ENCODE data around the gene ATG5.
"Not testable (repeated sequence)": the region's sequence is repeated elsewhere in the genome, so short reads cannot be mapped to it uniquely, and the experiment has no call there.

The ATG5 gene

DNA sequence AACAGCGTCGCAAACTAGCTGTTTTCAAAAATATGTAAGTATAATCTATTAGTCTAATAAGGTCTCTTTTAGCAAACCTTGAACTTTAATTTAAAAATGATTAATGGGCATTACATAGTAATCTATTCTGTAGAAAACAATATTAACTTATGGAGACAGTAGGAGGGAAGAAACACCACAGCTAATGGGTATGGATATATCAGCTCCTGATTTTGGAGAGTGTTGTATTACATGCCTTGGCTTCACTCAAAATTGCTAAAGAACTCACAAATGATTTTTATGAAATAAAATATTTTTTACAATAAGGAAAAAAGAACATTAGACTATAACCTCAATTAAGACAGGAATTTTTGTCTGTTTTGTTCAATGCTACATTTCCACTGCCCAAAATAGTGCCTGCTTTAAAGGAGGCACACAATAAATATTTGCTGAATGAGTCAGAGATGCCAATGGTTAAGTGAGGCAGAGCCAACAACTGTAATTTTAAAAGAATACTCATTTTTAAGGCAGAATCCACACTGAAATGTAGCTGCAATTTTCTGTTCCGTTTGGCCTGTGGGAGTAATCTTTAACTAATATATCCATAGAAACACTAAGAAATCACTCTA, 15.7 kb downstream of the ATG5 start:
- no peak for DNase-seq

DNA sequence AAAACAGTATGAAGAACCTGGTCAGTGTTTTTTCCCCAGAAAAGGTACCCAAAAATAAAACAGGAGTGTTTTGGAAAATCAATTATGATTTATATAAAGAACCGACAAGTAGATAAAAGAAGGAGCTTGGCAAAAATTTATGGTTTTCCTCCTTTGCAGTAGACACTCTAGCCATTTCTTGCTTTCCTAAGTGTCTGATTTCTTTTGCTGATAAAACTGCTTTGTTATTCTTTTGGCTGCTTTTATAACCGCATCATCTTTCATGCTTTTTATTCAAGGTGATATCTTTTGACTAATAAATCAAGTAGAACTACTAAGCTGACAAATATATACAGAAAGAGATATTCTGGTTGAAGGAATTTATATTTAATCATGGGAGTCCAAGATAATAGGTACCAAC, 16.6 kb downstream of the ATG5 start:
- DNase-seq: no peak

DNA sequence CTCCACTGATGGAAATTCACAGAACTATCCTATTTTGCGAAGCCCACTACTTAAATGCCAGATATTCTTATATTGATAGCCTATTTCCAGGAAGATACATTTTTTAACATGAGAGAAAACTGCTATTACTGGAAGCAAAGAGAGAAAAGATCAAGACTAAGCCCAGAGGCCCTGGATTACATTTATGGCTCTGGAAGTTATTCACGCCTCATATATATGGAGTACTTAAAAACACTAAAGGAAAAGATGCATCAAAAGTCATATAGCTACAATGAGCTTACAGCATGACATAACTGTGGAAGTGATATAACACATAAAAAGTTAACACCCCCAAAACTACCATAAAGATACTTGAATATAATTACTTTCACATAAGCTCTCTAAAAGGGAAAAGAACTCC, 19.8 kb downstream of the ATG5 start:
- DNase-seq: no peak

DNA sequence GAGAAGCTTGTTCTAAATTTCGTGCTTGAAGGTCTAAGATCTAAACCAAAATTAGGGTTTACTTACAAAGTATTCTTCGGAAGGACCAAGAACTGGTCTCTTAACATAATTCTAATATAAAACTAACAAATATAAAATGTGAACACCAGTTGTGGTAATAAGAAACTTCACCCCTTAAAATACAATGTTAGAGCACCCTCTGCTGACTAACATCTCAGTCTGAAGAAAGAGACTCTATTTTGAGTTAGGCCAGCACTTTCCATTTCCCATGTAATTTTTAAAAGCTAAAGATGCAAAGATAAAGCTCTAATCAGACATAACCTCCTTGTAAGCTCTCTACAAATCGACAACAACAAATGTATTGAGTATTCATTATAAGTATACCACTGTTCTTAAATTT, 24.6 kb downstream of the ATG5 start:
- DNase-seq: no peak

DNA sequence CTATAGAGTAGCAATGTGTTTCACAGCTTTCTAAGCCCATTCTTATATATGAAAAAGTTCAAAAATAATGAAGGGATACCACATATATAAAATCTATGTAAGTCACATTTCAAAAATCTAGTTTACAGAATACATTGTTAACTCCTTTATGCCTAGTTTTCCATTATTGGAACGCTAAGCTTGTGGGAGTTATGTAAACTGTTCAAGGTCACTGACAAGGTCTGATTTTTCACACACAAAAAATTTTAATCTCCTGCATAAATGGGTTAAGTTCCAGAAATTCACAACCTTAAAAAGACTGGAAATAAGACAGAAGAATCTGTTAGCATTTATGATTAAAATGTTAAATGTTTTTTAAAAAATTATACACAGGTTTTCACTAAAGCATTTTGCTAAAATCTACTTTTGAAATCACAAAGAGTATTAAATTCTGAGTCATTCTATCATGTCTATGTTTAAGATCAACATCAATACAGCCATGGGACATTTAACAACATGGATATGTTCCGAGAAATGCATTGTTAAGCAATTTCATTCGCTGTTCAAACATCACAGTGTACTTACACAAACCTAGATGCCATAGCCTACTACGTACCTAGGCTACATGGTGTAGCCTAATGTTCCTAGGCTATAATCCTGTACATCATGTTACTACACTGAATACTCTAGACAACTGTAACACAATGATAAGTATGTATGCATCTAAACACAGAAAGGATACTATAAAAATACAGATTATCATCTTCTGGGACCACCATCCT, 25.4 kb downstream of the ATG5 start:
- DNase-seq: no peak

DNA sequence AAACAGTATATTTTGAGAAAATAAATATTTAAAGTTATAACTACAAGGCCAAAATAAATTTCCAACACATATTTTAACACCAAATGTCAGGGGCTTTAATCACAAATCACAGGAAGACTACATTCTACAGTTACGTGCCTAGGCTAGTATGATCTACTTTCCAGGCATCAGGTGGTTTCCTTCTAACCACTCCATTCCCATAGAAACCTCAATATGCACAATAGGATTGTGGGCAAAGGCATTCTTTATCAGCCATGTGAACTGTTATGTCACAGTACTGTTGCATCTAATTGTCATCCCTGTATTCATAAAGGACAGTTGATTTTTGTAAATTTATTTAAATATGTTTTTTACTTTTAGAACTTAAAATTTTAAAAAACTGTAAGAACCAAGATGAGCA, 32.4 kb downstream of the ATG5 start:
- DNase-seq: no peak

DNA sequence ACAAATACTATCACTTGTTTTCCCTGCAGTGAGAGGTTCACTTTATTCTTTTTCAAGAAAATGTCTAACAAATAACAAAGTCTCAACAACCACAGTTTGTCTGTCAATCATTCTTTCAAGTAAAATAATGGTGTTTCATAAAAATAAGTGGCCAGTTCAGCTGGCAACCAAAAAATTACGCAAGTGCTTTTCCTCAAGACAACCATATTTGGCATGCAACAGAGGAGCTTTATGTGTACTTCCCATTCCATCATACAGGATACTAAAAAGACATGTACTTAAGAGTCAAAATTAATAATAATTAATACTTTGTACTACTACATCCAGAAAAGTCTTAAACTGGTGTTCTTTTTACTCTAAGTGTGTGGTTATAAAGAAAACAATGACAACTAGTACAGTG, 34.6 kb downstream of the ATG5 start:
- DNase-seq: no peak

DNA sequence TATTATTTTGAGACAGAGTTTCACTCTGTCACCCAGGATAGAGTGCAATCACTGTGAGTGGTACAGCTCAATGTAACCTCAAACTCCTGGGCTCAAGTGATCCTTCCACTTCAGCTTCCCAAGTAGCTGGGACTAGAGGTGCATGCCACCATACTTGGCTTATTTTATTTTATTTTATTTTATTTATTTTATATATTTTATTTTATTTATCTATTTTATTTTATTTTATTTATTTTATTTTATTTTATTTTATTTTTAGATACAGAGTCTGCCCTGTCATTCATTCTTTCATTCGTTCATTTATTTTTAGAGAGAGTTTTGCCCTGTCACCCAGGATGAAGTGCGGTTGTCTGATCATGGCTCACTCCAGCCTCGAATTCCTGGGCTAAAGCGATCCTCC, 35.5 kb downstream of the ATG5 start:
- no peak for DNase-seq

DNA sequence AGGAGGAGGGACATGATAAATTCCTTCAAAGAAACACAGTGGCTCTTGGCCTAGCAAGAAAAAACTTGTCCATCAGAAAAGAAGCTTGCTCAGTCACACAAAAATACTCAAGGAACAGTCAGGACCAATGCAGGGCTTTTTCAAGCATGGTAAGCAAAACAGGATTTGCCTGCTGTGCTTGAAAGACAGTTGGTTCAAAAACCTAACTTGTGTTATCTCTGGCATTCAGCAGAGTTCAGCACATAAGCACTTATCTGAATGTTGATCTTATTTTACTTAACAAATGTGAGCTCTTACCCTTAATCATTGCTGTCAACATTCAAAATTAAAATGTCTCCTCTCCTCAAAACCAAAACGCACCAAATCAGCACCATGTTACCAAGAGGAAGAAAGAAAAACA, 38.3 kb downstream of the ATG5 start:
- no peak for DNase-seq

DNA sequence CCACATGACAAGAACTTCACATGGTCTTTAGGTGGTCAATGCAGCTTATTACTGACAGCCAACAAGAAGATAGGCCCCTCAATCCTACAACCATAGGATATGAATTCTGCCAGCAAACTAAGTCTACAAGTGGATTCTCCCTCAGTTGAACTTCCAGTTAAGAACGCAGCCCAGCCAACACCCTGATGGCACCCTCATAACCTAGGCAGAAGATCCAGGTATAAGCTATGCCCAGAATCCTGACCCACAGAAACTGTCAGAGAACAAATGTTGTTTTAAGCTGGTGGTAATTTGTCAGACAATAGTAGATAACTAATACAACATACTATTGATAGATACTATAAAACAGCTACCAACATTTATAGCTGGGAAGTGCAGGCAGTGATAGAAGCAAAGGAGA, 38.8 kb downstream of the ATG5 start:
- DNase-seq: no peak

DNA sequence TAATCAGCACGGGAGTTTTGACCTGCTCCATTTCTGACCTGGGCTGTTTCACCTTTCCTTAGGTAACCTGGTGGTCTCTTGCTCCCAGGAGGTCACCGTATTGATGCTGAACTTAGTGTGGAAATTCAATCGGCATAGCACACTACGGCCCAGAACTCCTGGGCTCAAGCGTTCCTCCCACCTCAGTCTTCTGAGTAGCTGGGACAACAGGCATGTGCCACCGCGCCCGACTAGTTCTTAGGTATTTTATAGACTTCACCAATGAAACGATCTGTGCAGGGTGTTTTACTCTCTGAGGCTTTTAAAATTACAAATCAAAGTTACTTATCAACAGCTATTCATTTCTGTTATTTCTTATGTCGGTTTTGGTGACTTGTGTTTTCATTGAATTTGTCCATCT, 42.1 kb downstream of the ATG5 start:
- DNase-seq: no peak

DNA sequence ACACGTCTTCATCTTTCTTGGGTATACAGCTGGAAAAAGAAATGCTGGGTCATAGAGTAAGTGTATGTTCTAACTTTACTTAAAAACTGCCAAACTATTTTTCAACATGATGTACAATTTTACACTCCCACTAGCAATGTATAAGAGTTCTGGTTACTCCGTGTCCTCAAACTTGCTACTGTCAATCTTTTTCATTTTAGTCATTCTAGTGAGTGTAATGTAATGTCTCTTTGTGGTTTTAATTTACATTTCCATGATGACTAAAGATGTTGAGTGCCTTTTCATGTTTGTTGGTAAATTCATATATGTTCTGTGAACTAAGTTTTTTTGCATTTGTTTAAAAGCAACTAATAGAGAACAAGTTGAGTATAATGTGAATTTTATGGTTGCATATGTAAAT, 43.9 kb downstream of the ATG5 start:
- no peak for DNase-seq

DNA sequence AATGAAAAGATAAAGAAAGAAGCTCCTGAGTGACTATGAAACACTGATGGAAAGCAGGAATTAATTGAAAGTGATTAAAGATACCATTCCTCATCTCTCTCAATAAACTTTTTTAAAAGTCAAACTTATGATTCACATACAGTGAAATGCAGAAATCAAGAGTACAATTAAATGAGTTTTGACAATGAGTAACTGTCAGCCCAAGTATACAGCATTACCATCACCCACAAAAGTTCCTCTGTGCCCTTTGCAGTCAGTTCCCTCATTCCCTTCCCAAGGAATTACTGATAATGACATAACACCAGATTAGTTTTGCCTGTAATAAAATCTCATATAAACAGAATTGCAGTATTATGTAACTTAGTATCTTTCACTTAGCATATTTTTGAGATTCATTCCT, 44.5 kb downstream of the ATG5 start:
- DNase-seq: no peak

DNA sequence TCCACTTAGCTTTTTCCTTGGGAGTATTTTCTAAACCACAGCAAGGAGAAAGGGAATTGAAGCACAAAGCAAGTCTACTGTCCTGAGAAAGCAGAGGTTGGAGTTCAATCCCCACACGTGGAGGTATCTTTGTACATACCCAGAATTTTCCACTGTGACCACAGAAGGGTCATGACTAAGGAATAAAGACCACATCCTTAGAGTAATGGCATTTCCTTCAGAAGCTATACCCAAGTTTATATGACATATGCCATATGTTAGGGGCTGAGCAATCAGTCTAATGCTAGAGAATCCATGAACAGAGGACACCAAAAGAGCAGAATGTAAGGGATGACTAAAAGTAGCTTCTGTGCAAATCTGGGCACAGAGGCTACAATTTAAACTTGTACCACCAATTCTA, 46.4 kb downstream of the ATG5 start:
- no peak for DNase-seq

DNA sequence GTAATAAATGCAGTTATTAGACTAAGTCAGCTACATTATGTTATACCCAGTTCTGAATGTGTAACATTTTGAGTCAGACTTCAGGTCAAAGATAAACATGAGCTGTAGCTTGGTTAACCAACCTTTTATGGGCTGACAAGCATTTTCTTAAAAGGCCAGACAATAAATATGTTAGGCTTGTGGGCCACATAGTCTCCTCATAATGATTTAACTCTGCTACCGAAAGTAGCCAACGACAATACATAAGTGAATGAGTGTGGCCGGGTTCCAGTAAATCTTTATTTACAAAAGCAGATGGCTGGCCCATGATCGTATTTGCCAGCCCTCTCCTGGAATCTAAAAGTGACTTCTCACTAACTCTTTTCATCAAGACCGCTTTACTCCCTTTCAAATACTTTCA, 49.9 kb downstream of the ATG5 start:
- DNase-seq: no peak

DNA sequence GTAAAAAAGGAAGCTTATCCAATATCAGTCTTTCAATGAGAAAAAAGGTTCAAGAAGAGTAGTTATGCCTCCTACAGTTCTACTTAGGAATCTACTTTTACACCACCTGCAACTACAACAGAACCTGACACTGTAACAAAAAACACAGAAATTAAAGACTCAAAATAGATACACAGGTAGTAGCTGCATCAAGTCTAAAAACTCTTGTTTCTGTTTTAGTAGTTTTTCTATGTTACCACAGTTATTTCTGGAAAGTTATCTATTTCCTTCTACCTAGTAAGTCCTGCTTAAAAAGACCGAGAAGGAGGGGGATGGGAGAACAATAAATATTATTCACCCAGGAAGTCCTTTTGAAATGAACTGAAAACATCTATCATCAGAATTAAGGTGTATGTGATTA, 52.5 kb downstream of the ATG5 start:
- DNase-seq: no peak

DNA sequence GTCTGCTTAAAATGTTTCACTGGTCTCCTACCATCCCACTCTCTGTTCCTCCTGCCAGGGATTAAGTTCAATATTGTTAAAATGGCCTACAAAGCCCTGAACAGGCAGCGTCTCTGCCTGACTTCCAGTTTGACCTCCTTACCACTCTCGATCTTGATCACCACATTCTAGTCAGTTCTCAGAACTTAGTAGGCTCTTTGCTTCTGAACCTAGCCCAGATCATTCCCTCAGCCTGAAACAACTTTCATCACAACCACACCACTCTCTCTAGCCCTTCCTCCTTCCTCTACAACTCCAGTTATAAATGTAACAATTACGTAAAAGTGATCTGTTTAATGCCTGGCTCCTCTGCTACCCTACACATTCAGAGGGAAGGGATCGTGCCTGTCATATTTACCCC, 53.3 kb downstream of the ATG5 start:
- no peak for DNase-seq

DNA sequence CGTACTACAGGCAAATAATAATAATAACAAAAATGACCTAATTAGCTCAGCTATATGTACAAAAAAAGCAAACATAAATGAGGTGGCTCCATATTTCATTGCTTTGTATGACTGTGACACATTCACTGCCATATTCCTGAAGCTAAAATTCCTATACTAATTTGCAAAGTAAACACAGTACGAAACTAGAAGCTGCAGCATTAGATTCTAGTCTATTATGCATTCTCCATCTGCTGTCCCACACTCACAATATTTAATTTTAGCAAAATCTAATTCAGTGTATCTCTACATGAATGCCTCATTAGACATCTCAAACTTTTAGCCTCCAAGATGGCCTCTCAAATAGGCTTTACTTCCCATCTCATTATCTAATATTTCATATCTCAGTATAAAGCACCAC, 55.1 kb downstream of the ATG5 start:
- DNase-seq: no peak

DNA sequence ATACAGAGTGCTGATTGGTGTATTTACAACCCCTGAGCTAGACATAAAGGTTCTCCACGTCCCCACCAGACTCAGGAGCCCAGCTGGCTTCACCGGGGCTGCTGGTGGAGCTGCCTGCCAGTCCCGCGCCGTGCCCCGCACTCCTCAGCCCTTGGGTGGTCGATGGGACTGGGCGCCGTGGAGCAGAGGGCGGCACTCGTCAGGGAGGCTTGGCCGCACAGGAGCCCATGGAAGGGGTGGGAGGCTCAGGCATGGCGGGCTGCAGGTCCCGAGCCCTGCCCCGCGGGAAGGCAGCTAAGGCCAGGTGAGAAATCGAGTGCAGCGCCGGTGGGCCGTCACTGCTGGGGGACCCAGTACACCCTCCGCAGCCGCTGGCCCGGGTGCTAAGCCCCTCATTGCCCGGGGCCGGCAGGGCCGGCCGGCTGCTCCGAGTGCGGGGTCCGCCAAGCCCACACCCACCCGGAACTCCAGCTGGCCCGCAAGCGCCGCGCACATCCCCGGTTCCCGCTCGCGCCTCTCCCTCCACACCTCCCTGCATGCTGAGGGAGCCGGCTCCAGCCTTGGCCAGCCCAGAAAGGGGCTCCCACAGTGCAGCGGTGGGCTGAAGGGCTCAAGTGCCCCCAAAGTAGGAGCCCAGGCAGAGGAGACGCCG, 56.2 kb downstream of the ATG5 start:
- not testable (repeated sequence) for DNase-seq

DNA sequence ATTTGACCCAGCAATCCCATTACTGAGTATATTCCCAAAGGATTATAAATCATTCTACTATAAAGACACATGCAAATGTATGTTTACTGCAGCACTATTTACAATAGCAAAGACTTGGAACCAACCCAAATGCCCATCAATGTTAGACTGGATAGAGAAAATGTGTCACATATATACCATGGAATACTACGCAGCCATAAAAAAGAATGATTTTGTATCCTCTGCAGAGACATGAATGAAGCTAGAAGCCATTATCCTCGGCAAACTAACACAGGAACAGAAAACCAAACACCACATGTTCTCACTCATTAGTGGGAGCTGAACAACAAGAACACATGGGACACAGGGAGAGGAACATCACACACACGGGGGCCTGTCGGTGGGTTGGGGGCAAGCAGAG, 57.1 kb downstream of the ATG5 start:
- DNase-seq: not testable (repeated sequence)

DNA sequence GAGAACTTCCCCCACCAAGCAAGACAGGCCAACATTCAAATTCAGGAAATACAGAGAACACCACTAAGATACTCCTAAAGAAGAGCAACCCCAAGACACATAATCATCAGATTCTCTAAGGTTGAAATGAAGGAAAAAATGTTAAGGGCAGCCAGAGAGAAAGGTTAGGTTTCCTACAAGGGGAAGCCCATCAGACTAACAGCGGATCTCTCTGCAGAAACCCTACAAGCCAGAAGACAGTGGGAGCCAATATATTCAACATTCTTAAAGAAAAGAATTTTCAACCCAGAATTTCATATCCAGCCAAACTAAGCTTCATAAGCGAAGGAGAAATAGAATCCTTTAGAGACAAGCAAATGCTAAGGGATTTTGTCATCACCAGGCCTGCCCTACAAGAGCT, 61.1 kb downstream of the ATG5 start:
- DNase-seq: not testable (repeated sequence)

DNA sequence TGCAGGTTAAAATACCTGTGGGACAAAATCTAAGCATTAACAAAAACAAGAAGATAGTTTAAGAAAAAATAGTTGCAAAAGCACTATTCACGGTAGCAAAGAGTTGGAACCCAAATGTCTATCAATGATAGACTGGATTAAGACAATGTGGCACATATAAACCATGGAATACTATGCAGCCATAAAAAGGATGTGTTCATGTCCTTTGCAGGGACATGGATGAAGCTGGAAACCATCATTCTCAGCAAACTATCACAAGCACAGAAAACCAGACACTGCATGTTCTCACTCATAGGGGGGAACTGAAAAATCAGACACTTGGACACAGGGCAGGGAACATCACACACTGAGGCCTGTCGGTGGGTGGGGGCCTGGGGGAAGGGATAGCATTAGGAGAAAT, 65.8 kb downstream of the ATG5 start:
- DNase-seq: not testable (repeated sequence)

DNA sequence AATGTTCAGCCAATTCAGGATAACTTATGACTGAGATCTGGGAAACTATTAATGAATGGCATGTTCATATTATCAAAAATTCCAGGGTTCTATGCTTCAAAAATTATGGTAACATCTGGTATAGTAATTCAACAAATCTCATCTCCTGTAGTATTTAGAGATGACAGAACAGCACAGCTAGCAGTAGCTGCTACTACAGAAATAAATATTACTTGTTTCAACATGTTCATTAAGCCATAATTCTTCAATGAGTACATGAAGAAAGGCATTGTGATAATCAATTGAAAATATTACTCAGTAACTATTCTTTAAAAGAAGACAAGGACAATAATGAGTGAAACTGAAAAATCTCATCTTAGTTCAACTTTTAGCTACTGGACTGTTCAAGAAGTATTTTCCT, 66.8 kb downstream of the ATG5 start:
- DNase-seq: no peak

DNA sequence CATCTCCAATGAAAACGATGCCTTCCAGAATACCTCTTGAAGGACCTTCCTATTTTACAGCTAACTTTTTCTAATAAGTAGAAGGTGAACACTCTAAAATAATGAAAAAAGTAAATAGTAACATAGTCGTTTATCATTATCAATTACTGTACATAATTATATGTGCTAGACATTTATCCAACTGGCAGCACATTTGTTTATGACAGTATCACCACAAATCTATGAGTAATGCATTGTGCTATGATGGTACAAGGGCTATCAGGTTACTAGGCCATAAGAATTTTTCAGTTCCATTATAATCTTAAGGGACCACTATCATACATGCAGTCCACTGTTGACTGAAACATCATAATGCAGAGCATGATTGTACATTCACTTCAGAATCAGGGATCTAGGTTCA, 68.4 kb downstream of the ATG5 start:
- DNase-seq: no peak

All from activated naive CD4-positive, alpha-beta T cell treated with Interleukin-2 at 50 U/mL for 16 hours (primary cell).